AG04449 (cell line): ENCODE measurements around the gene TMCO4.
"Not testable (repeated sequence)": the region's sequence is repeated elsewhere in the genome, so short reads cannot be mapped to it uniquely, and the experiment has no call there.

Source experiments
- CTCF ChIA-PET: fragments of 350-600 bp; formaldehyde crosslinking; extraction: SDS; loops from one replicate; lab custom pipeline; 2021; ENCODE audit warnings: antibody characterized with exemption; lab: Yijun Ruan, JAX
- POLR2A ChIA-PET: fragments of 400-600, 350-600 bp; formaldehyde crosslinking; extraction: SDS; loops from one replicate; lab custom pipeline; 2020; ENCODE audit warnings: antibody characterized with exemption, inconsistent platforms; lab: Yijun Ruan, JAX
- DNase-seq: peaks from one replicate; pipeline ENCODE4 v3.0.0-alpha.2; 2010; ENCODE audit warnings: low read depth, low spot score
- H3K4me3 ChIP-seq: 2 replicates; pipeline ENCODE4 v1.5.1; 2011; ENCODE audit warnings: low read depth, mild to moderate bottlenecking, control low read depth, low read length
- CTCF ChIP-seq: IDR thresholded peaks from one replicate; pipeline ENCODE4 v1.5.1; 2011; ENCODE audit warnings: mild to moderate bottlenecking, moderate library complexity, low read length, control low read depth, inconsistent platforms; ENCODE audit not compliant: insufficient read depth; ENCODE audit errors: missing control alignments

Gene TMCO4

GRCh38 chr1:19637606-19638005 lies 162.1 kb downstream of the TMCO4 start:
- H3K4me3 ChIP-seq, result no peak overlapping the region
- ChIA-PET CTCF (interaction anchor here (0.8 to 1.1 kb wide), 2 partner anchors 16 to 150 kb away, joined by 3 read pairs; no protein-coding TSS in a partner anchor), POLR2A (no interaction called here)
- DNase-seq, result no peak
- TF ChIP-seq CTCF, result no peak

GRCh38 chr1:19636749-19637148 lies 163.0 kb downstream of the TMCO4 start:
- CTCF ChIA-PET, result interaction anchor here (1.1 kb wide), 1 partner anchor 149 kb away, joined by 3 read pairs; no protein-coding TSS in a partner anchor
- POLR2A ChIA-PET, H3K4me3 ChIP-seq, DNase-seq: not testable (repeated sequence)

- POLR2A ChIA-PET, result no interaction called here
- H3K4me3 ChIP-seq, result no peak overlapping the region
- CTCF ChIA-PET, result no interaction called here
- no peak for DNase-seq
- TF ChIP-seq CTCF, result no peak
These were observed 163.7 kb downstream of the TMCO4 start for GRCh38 chr1:19636065-19636464.

GRCh38 chr1:19635646-19636045 lies 164.1 kb downstream of the TMCO4 start:
- H3K4me3 ChIP-seq, result no peak overlapping the region
- no peak for DNase-seq
- TF ChIP-seq CTCF, result no peak
- ChIA-PET POLR2A (no interaction called here), CTCF (no interaction called here)

GRCh38 chr1:19635064-19635463 lies 164.7 kb downstream of the TMCO4 start:
- DNase-seq, POLR2A ChIA-PET, H3K4me3 ChIP-seq, CTCF ChIA-PET: not testable (repeated sequence)

GRCh38 chr1:19633106-19633505 lies 166.6 kb downstream of the TMCO4 start:
- CTCF ChIA-PET, result no interaction called here
- no peak for TF ChIP-seq CTCF

More at GRCh38 chr1:19633106-19633505, 166.6 kb downstream of the TMCO4 start:
- POLR2A ChIA-PET, result no interaction called here
- no peak for DNase-seq
- H3K4me3 ChIP-seq, result no peak overlapping the region
